Hair follicle dermal papilla cell (primary cell): ENCODE data around the gene VGLL2. TPM values are rescaled to one million over a fixed set of nuclear protein-coding genes. Genes with fewer than 3 reads are reported as not detected.

Experiments
- small RNA-seq: library from RNA; depleted of rRNA; stranded (forward); fragments of <200 nt; gene quantifications from one replicate; pipeline ENCODE3, GENCODE V24; 2012
- total RNA-seq: library from RNA; depleted of rRNA; stranded (reverse); fragments of >200 nt; gene quantifications from 2 replicates; pipeline ENCODE4 v1.2.3, GENCODE V29; 2012

Gene VGLL2, protein sequence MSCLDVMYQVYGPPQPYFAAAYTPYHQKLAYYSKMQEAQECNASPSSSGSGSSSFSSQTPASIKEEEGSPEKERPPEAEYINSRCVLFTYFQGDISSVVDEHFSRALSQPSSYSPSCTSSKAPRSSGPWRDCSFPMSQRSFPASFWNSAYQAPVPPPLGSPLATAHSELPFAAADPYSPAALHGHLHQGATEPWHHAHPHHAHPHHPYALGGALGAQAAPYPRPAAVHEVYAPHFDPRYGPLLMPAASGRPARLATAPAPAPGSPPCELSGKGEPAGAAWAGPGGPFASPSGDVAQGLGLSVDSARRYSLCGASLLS
- not detected in 2 replicates for total RNA-seq

DNA sequence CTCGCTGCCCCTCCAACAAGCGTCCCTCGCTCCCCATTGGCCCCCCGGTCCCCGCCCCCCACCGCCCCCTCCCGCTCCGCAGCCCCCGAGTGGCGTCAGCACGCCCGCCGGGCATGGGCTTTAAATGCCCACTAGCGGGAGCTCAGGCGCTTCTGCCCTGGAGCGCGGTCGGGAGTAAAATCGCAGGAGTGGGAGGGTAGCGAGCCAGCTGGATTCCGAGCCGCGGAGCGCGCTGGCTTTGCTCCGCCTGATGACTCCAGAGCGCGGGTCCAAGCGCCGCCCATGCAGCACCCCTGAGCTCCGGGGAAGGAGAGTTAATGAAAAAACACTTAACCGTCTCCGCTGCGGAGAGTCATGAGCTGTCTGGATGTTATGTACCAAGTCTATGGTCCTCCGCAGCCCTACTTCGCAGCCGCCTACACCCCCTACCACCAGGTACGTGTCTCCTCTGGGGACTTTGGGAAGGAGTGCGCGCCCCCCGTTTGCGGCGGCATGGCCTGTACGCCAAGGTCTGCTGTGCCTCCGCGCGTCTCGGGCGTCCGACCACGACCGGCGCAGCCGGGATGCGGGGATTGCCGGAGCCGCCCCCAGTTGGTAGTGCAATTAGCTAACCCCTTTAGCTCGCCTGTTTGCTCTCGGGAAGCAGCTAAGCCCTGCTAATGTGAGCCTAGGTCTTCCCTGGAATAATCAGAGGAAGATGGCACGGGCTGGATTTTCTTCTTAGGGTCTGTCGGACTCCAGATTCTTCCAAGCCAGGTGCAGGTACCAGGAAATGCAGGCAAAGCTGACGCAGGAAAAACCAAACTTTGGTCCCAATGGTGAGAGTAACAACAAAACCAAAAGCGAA is at the start of gene VGLL2:
VGLL2 (plus strand) TSS at position 149 of the 847 bp plus-strand sequence; CDS start at position 355, 206 bp downstream.

Small RNA genes lying within 50 kb of the gene (small RNA-seq; reads per million reads assigned to genes)
- gene RN7SKP18: not detected

Other genes with a start within 250 kb of the VGLL2 start
- under 0.01 and 0.12 TPM in 2 replicates for gene ROS1, start 160.4 kb downstream of the VGLL2 start, total RNA-seq
- 17.9 and 18.0 TPM in 2 replicates for gene DCBLD1, start 217.1 kb downstream of the VGLL2 start, total RNA-seq